Fibroblast of pulmonary artery (primary cell): Measurements from ENCODE around the gene WWOX.

Experiments
- DNase-seq: peaks from one replicate; pipeline ENCODE4 v3.0.0-alpha.2; 2010; ENCODE audit warnings: low read depth
- H3K4me3 ChIP-seq: replicated peaks from 2 replicates; pipeline ENCODE4 v1.5.1; 2011; ENCODE audit warnings: low read depth, mild to moderate bottlenecking, control low read depth, low read length, moderate library complexity
- CTCF ChIP-seq: IDR thresholded peaks from 2 replicates; pipeline ENCODE4 v1.5.1; 2011; ENCODE audit warnings: mild to moderate bottlenecking, control low read depth, low read length, inconsistent platforms; ENCODE audit errors: missing control alignments

Gene WWOX

GRCh38 chr16:78743556-78743955, 644.1 kb downstream of the WWOX start:
- DNase-seq, result no peak
- TF ChIP-seq CTCF, result no peak
- H3K4me3 ChIP-seq, result no peak overlapping the region

DNA sequence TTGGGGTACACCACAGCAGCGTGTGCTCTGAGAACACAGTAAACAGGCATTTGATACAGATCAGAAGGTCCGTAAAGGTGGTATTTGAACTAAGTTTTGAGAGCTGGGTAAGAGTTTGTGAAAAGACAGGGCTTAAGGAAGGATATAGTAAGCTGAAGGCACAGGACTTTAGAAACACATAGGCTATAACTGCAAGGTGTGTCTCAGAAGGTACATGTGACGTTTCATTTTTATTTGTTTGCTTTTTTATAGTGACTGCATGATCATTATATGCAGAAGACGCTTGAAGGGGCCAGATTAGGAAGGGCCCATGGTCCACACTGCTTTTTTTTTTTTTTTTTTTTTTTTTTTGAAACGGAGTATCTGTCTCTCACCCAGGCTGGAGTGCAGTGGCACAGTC, 644.6 kb downstream of the WWOX start:
- TF ChIP-seq CTCF, result no peak
- no peak overlapping the region for H3K4me3 ChIP-seq
- DNase-seq, result no peak

- no peak overlapping the region for H3K4me3 ChIP-seq
- TF ChIP-seq CTCF, result no peak
- DNase-seq, result no peak
These were observed 645.3 kb downstream of the WWOX start for GRCh38 chr16:78744796-78745107.

GRCh38 chr16:78745108-78746019, 645.9 kb downstream of the WWOX start:
- no peak for TF ChIP-seq CTCF
- H3K4me3 ChIP-seq, result no peak overlapping the region
- DNase-seq, result no peak

- no peak for TF ChIP-seq CTCF
- DNase-seq, result no peak
- no peak overlapping the region for H3K4me3 ChIP-seq
These were observed 647.3 kb downstream of the WWOX start for GRCh38 chr16:78746718-78747117.

GRCh38 chr16:78748220-78748929, 648.9 kb downstream of the WWOX start:
- no peak overlapping the region for H3K4me3 ChIP-seq
- no peak for DNase-seq
- no peak for TF ChIP-seq CTCF
